Activated gamma-delta T cell treated with Interleukin-2 at 50 U/mL for 16 hours (primary cell): ENCODE data around the gene DNAJC10.
"Not testable (repeated sequence)": the region's sequence is repeated elsewhere in the genome, so short reads cannot be mapped to it uniquely, and the experiment has no call there.

Experiments used
- DNase-seq: peaks from one replicate; pipeline ENCODE4 v3.0.0-alpha.2; 2020

DNAJC10 gene, protein sequence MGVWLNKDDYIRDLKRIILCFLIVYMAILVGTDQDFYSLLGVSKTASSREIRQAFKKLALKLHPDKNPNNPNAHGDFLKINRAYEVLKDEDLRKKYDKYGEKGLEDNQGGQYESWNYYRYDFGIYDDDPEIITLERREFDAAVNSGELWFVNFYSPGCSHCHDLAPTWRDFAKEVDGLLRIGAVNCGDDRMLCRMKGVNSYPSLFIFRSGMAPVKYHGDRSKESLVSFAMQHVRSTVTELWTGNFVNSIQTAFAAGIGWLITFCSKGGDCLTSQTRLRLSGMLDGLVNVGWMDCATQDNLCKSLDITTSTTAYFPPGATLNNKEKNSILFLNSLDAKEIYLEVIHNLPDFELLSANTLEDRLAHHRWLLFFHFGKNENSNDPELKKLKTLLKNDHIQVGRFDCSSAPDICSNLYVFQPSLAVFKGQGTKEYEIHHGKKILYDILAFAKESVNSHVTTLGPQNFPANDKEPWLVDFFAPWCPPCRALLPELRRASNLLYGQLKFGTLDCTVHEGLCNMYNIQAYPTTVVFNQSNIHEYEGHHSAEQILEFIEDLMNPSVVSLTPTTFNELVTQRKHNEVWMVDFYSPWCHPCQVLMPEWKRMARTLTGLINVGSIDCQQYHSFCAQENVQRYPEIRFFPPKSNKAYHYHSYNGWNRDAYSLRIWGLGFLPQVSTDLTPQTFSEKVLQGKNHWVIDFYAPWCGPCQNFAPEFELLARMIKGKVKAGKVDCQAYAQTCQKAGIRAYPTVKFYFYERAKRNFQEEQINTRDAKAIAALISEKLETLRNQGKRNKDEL

DNA sequence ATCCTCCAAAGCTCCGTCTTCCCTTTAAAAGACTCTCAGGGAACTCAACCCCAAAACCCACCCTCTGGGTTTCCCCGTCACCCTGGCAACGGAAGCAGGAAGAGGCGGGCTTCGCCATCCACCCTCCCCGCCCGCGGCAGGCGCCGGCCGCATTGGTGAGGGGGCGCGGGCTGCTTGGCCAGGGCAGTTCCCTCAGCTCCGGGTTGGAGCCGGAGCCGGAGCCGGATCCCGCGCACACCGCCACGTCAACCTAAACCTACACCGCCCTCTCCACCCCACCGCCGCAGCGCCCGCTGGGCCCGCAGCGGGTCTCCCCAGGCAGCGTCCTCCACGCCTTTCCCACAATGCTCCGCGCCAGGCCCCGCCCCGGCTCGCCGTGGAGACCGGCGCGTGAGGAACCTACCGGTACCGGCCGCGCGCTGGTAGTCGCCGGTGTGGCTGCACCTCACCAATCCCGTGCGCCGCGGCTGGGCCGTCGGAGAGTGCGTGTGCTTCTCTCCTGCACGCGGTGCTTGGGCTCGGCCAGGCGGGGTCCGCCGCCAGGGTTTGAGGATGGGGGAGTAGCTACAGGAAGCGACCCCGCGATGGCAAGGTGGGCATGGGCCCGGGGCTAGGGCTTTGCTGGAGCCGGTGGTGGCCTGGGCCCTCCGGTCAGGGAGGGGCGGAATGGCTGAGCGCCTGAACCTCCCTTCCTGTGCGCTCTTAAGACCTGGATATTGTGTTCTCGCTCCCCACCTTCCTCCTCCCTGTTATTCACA lies at the start of gene DNAJC10:
DNAJC10 (plus strand) TSS at position 366 of the 758 bp plus-strand sequence. CDS start 1,830 bp downstream, outside the sequence.
- DNase-seq, result peak; percentile 78

DNA sequence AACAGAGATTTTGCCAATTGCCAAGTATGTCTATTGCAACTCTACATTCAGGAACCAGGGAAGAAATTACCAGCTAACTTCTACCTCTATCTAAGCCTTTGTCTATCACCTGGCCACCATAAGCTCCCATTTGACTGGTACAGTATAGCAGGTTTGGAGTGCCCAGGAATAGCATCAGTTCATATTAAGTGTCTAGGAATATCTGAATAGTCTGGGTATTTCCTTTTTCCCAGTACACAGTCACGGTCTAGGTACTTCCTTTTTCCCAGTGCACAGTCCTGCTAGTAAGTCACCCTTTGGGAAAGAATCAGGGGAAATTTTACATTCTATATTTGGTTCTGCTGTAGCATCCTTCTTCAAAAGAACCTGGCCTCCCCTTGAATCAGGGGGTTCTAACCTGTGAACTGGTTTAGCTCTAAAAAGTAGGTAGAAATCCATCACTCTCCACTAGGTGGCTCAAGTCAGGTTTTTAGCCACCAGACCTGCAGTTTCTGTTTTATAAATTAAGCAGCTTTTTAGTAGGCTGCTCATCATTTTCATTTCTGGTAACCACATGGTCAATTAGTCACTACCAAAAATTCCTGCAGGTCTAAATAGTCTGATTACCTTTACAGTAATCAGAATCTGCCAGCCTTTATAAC lies 49.3 kb upstream of the DNAJC10 start:
- DNase-seq, result no peak

DNA sequence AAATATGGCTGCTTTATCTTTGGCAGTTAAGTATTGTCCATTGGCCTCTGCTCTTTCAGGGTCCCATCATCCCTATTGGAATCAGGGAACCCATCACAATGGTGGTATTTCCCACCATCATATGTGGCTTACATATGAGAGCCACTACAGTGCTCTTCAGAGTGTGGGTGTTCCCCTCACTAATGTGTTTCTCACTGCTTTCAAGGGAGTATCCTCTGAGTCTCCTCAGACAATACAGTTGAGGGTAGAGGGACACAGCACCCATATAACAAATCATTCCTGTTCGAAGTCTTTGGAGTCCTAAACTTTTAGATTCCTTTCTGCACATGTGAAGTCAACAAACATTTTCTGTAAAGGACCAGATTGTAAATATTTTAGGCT lies 48.8 kb upstream of the DNAJC10 start:
- DNase-seq, result no peak

DNA sequence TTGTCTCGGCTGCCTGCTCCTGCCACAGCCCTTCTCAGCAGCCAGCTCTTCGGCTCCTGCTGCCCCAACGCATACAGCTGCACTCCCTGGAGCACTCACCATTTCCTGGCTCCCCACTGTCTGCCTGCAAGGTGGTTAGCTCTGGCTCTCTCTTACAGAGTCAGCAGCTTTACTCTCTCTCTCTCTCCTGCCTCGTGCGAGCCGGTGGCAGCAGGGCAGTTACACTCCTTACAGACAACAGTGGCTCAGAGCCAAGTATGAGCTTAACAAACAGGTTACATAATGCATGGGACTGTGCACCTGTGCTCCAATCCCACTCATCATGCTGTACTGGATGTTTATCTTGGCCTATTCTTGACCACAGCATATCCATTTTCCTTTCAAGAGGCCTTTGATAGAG lies 47.4 kb upstream of the DNAJC10 start:
- DNase-seq, result no peak

DNA sequence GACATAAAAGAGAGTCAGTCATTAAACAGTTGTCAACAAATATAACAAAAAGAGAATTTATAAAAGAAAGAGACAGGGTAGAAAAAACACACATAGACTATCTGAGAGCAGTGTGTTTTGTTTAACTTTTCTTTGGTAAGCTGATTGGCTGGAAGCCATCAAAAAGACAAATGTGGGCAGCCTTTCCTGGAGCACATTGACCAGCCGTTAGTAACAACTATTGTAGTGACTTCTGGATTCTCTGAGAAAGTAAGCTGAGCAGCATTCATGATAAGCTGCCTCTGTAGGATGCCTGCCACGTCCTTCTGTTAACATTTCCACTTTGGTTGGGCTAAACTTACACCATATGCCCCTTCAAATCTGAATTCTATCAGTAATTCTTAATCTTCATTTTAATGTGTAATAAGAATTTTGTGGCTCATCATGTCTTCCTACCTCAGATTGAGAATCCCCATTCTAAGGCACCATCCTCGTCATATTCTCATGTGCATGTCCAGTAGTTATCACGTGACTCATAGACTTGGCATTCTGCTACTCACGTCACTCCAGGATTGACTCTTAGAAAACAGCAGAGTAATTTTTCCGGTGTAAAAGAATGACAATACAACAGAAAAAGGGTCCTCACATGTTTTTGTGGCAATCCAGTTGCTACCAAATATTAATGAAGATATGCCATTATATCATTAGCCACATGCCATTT lies 43.4 kb upstream of the DNAJC10 start:
- no peak for DNase-seq

DNA sequence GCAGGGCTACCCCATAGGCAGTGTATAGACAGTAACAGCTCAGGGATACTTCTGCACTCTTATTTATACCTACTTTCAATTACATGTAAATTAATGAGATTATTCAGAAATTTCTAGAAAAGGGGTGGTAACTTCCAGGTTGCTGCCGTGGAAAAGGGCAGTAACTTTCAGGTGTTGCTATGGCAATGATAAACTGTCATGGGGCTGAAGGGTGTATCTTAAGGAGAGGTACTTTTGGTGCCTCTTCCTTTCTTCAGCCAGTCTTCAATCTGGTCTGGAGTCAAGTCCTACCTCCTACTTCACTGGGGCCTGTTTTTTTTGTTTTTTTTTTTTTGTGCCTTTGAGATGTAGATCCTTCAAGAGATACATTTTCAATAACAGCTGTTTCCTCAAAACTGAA lies 35.2 kb upstream of the DNAJC10 start:
- DNase-seq, result no peak

DNA sequence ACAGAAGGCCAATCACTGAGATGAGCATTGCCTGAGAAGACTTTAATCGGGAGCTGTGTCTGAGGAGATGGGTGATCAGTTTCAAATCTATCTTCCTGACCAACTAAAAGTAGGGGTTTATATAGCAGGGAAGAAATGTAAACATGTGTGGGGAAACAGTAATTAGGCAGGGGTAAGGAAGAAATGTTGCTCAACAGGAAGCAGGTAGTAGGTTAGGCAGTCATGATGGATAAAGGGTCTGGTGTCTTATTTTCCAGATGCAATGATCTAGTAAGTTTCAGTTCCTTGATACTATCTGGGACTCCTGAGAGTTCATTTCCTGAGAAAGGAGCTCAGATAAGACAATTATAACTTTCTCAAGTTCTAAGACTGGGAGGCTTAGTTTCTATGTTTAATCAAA lies 33.8 kb upstream of the DNAJC10 start:
- DNase-seq, result no peak

DNA sequence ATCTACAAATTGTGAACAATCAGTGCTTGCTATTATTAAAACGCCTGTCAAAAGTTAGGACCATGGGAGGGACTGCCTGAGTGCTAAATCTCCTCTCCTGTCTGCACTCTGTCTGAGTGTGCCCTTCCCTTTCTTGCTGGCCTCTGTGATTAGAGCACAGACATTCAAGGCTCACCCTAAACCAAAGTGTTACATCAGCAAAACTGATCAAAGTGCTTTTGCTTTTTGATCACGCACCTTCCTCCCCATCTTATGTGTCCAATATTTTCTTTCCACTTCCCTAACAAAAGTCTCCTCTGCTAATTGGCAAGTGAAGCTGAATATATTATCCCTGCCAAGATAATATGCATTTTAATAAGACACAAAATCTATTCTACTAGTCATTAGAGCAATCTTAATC lies 30.5 kb upstream of the DNAJC10 start:
- DNase-seq, result no peak

DNA sequence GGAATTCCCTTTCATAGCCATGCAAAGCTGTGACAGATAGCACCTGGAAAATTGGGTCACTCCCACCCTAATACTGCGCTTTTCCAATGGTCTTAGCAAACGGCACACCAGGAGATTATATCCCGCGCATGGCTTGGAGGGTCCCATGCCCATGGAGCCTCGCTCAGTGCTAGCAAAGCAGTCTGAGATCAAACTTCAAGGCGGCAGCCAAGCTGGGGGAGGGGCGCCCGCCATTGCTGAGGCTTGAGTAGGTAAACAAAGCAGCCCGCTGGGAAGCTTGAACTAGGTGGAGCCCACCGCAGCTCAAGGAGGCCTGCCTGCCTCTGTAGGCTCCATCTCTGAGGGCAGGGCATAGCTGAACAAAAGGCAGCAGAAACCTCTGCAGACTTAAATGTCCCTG lies 29.3 kb upstream of the DNAJC10 start:
- DNase-seq, result not testable (repeated sequence)

DNA sequence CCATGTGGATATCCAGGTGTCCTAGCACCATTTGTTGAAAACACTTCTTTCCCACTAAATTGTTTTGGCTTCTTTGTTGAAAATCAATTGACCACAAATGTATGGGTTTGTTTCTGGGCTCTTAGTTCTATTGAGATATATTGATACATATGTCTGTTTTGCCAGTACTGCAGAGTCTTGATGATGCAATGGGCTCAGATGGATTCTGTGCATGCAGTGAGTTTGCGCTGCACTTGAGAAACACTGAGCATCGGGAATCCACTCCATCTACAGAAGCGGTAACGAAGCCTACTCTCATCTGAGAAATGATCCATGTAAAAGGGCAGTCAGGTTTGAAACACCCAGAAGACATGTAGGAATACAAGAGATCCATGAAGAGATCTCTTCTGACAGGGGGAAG lies 21.9 kb upstream of the DNAJC10 start:
- no peak for DNase-seq

DNA sequence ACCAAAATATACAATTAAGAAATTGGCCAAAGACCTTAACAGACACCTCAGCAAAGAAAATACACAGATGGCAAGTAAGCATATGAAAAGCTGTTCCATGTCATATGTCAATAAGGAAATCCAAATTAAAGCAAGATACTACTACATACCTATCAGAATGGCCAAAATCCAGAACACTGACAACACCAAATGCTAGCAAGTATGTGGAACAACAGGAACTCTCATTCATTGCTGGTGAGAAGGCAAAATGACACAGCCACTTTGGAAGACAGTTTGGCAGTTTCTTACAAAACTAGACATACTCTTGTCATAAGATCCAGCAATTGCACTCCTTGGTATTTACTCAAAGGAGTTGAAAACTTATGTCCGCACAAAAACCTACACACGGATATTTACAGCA lies 20.3 kb upstream of the DNAJC10 start:
- DNase-seq, result no peak

DNA sequence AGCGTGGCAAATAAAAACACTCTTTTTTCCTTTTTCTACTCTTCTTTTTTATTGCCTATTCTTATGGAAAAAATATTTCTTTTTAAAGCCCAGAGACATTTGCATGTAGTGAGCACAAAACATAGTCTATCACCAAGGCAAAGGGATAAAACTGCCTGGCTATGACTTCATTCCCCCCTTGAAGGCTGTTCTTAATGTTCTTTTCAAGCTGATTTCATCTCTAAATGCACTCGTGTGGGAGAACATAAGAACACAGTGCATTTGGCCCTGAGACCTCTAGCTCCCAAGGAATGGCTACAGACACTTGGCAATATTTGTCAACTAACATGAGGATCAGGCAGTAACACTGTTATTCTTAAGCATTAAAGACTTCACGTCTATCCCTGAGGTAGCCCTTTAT lies 17.4 kb upstream of the DNAJC10 start:
- DNase-seq, result no peak

DNA sequence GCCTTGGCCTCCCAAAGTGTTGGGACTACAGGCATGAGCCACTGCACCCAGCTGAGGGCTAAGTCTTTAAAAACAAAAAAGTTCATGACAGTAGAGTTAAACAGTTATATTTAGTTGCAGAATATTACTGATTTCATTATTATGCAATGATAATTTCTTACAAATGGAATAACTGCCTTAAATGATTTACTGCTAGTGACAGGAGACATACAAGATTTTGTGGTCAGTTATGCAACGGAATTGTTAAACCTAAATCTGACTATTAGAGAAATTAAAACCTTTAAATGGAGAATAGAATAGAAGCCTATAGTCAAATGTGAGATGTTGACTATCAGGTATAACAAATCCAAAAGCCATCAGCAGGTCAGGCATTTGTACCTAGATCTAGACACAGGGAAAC lies 10.3 kb upstream of the DNAJC10 start:
- DNase-seq, result no peak

DNA sequence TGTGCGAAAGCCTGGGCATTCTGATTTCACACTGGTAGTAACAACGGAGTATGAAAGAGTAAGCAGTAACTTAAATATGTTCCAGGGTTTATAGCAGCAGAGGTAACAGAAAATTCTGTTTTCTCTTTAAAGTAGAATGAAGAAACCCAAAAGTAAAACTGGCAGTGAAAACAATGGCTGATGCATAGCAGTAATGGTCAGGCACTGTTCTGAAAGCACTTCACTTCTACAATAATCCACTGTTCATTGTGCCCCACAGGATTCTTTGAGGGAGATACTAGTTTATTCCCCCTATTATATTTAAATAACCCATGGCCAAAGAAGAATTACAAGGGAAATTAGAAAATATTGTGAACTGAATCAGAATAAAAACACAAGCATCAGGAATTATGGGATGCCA lies 9.3 kb upstream of the DNAJC10 start:
- DNase-seq, result no peak

DNA sequence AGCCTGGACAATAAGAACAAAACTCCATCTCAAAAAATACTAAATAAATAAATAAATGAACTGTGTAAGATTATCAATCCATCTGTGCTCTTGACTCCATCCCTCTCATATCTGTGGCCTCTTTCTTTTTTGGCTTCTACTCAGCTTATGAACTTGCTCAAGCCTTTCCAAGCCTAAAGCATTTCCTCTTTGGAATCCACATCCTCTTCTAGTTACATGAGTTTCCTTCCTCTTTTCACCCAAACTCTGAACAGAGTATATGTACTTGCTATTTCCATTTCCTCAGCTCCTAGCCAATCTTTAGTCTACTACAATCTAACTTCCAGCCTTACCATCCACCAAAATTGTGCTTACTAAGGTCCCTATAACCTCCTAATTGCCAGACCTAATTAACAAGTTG lies 2.5 kb upstream of the DNAJC10 start:
- no peak for DNase-seq

DNA sequence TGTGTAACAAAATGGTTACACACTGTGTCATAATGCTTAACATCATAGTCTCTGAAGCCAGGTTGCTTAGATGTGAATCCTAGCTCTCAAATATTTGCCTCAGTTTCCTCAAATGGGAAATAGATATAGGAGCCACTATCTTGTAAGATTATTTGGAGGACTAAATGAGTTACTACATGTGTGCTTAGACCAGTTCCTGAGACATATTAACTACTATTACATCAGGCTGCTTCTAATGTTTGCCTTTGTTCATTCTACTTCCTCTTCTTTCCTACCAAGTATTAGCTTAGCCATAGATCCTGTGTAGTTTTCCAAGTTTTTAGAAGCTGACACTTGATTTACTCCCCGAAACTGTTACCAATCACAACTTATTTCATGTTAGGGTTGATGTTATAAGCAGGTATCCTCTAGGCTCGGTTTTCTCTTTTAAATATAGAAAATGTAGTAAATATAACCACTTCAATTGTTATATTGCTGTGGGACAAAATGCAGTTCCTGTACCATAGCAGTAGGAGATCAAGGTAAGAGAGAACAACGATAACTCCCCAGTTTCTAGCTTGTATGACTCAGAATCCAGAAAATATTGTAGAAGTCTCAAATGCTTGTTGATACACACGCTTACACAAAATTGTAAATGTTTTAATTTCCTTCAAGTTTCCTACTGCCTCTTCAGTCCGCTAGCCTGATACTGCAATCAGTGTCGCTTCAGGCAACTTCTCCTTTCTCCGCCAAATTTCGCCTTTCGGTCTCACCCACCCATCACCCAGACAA lies 751 bp upstream of the DNAJC10 start:
- DNase-seq, result no peak

DNA sequence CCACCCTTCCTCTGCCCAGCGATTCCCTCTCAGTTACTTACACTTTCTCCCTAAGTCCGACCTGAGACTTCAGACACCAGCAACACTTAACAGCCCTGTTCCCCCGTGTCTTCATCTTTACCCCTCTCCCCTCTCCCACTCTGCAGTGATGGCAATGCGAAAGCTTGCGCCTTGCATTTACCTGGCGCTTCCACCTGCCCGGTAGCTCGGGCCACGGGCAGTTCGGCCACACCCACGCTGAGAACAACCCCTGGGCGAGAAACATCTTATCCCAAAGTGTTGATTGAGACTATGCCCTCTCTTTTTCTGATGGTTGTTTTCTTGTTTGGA lies 558 bp downstream of the DNAJC10 start:
- no peak for DNase-seq

DNA sequence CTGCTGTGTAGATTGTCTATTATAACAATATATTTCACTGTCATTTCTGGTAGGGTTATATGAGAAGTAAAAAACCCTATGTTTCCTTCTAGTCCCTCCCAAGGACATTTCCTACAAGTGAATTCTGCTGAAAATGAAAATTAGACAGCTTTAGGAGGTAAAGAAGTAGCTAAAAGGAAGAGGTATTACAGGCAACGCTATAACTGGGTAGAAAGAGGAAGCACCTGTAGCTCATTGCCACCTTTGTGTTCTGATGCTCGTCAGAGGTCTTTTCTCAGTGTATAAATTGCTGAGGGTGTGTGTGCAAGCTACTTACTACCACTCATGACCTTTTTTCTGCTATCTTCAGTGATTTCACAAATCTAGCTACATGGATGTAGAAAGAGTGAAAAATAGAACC lies 1.4 kb downstream of the DNAJC10 start:
- no peak for DNase-seq

DNA sequence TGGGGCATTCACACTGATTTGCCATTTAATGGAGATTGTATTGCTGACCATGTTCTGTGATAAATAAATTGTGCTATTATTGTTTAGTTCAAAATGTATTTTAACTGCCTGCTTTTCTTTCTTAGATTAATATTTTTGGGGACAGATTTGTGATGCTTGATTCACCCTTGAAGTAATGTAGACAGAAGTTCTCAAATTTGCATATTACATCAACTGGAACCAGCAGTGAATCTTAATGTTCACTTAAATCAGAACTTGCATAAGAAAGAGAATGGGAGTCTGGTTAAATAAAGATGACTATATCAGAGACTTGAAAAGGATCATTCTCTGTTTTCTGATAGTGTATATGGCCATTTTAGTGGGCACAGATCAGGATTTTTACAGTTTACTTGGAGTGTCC lies 1.8 kb downstream of the DNAJC10 start:
- DNase-seq, result no peak

DNA sequence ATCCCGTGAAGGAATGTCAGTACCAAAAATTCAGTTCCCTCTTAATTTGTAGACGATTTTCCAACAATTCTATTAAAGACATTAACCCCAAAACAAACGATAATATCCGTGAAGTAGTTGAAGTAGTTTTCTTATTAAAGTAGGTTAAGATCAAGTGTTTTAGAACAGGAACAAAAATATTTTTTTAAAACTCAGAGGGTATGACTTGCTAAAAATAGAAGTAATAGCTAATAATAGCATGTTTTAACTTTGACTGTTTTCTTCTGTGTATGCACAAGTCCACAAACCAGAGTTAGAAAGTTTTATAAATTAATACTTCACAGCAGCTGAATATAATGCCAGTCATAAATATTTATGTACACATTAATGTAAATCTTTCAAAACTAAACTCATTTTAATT lies 2.4 kb downstream of the DNAJC10 start:
- no peak for DNase-seq

DNA sequence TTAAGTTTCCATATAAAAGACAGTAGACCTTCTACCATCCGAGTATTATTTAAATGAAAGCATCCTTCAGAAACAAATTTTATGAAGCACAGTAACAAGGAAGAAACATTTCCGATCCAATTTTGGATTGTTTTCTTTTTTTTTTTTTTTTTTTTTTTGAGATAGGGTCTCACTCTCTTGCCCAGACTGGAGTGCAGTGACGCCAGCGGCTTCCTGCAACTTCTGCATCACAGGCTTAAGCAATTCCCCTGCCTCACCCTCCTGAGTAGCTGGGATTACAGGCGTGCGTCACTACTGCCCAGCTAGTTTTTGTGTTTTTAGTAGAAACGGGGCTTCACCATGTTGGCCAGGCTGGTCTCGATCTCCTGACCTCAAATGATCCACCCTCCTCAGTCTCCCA lies 3.1 kb downstream of the DNAJC10 start:
- not testable (repeated sequence) for DNase-seq

DNA sequence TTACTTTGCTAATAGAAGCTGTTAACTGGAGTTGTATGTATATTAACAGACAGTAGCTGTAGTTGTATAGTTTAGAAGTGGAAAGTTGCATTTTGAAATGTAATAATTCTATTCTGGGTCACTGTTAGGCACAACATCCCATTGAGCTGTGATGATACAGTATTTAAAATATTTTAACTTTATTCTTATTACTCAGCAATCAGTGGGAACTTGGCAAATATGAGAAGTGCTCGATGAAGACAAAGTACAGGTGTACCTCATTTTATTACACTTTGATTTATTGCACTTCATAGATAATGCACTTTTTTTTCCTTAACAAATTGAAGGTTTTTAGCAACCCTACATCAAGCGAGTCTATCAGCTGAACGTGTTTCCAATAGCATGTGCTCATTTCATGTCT lies 8.6 kb downstream of the DNAJC10 start:
- DNase-seq, result no peak
